ENCODE results near the gene CBARP. TPM values are rescaled to one million over a fixed set of nuclear protein-coding genes. Genes with fewer than 3 reads are reported as not detected.

CBARP gene
- total and polyA plus RNA-seq, 9 of the 15 experiments (the other 6 are each of a cell fraction or from before 2014, with no cell fraction given) = 0.03 to 8.9 (median 1.2) TPM; not detected in 1

GRCh38 chr19:1247748-1248138, 9.9 kb upstream of the CBARP start (continued):
- TF ChIP-seq VEZF1 (CRISPR knock-in tag; IDR thresholded peaks at IDR 0.05) = no peak
- no peak for TF ChIP-seq ZNF3 (CRISPR knock-in tag; IDR thresholded peaks at IDR 0.05)
- TF ChIP-seq MIER1 (IDR thresholded peaks at IDR 0.05; ENCODE audit: low read depth) = no peak
- TF ChIP-seq CREM (IDR thresholded peaks at IDR 0.05; ENCODE audit: low read depth) = no peak
- no peak for TF ChIP-seq CUX1 (CRISPR knock-in tag; IDR thresholded peaks at IDR 0.05)
- no peak; a peak in 1 of 4 replicates for TF ChIP-seq TRIM24 (IDR thresholded peaks at IDR 0.05)
- no peak for TF ChIP-seq FUS (optimal IDR thresholded peaks at IDR 0.05; ENCODE audit: low read depth, low read length)
- no peak for TF ChIP-seq DNMT1 (IDR thresholded peaks at IDR 0.05)
- peak; percentile 11 for TF ChIP-seq TBP (optimal IDR thresholded peaks at IDR 0.05; ENCODE audit: low read depth, low read length)
- TF ChIP-seq ZC3H8 (IDR thresholded peaks at IDR 0.05) = no peak
- TF ChIP-seq SRSF7 (optimal IDR thresholded peaks at IDR 0.05; ENCODE audit: low read depth, low read length) = no peak
- no peak for TF ChIP-seq ETS2 (tag; IDR thresholded peaks at IDR 0.05; ENCODE audit: borderline replicate concordance, poor library complexity, severe bottlenecking)
- no peak for TF ChIP-seq E2F5 (CRISPR knock-in tag; IDR thresholded peaks at IDR 0.05)
- TF ChIP-seq NUFIP1 (IDR thresholded peaks at IDR 0.05; ENCODE audit: partially characterized antibody) = no peak
- no peak for TF ChIP-seq ZNF699 (CRISPR knock-in tag; IDR thresholded peaks at IDR 0.05; ENCODE audit: insufficient replicate concordance)
- TF ChIP-seq NFATC3 (IDR thresholded peaks at IDR 0.05) = no peak
- no peak for TF ChIP-seq EWSR1 (IDR thresholded peaks at IDR 0.05; ENCODE audit: borderline replicate concordance, low read depth, partially characterized antibody)
- no peak for TF ChIP-seq IRF9 (tag; IDR thresholded peaks at IDR 0.05)
- no peak for TF ChIP-seq FOXA1 (IDR thresholded peaks at IDR 0.05; ENCODE audit: borderline replicate concordance)
- TF ChIP-seq ZBTB1 (CRISPR knock-in tag; IDR thresholded peaks at IDR 0.05; ENCODE audit: borderline replicate concordance, low read depth) = no peak
- TF ChIP-seq EP400 (IDR thresholded peaks at IDR 0.05) = no peak
- TF ChIP-seq RFX1 (IDR thresholded peaks at IDR 0.05) = no peak
- TF ChIP-seq BRD4 (IDR thresholded peaks at IDR 0.05) = no peak
- 0 out of 4 replicates have a peak, but pooled peaks of 1 of the 2 experiments have one; percentile 23 for TF ChIP-seq ARNT (IDR thresholded peaks at IDR 0.05)

Data from K562 (cell line).